ENCODE results near the gene B3GNT9.

B3GNT9 gene

GRCh38 chr16:67163999-67164558, 13.3 kb upstream of the B3GNT9 start:
- Histone ChIP-seq H3K9ac (ENCODE audit: low read depth, low read length, poor library complexity, severe bottlenecking) (no peak overlapping the region), H3K4me2 (ENCODE audit: low read depth, low read length, poor library complexity, severe bottlenecking) (no peak overlapping the region)

GRCh38 chr16:67163164-67163998, 12.6 kb upstream of the B3GNT9 start:
- H3K4me1 ChIP-seq (ENCODE audit: insufficient read depth, low read length, poor library complexity, severe bottlenecking): peaks cover 5% of the 10 kb centered on the region
- no peak overlapping the region for H3K4me2 ChIP-seq (ENCODE audit: low read depth, low read length, poor library complexity, severe bottlenecking)
- H3K9ac ChIP-seq (ENCODE audit: low read depth, low read length, poor library complexity, severe bottlenecking): no peak overlapping the region
- no peaks in the 10 kb centered on the region for H3K27me3 ChIP-seq (ENCODE audit: insufficient read depth, low read length, poor library complexity, severe bottlenecking)
- peaks cover 3% of the 10 kb centered on the region for H4K20me1 ChIP-seq (ENCODE audit: insufficient read depth, low read length, poor library complexity, severe bottlenecking)
- H2AFZ ChIP-seq (ENCODE audit: low read length): no peak overlapping the region
- no peaks in the 10 kb centered on the region for H3K36me3 ChIP-seq (ENCODE audit: insufficient read depth, low read length)
- no peak for TF ChIP-seq CTCF (conservative IDR thresholded peaks at IDR 0.05; ENCODE audit: low read length)
- TF ChIP-seq EZH2phosphoT487 (IDR thresholded peaks at IDR 0.05; ENCODE audit: borderline replicate concordance): no peak
- no peaks in the 10 kb centered on the region for H3F3A ChIP-seq (ENCODE audit: low read depth)
- peaks cover 5% of the 10 kb centered on the region; the same call in 1 of the 2 replicates for H3K79me2 ChIP-seq (ENCODE audit: insufficient read depth, low read length)
- H3K9me2 ChIP-seq (replicated peaks; ENCODE audit: low read depth, low read length): no peaks in the 10 kb centered on the region
- H3K4me3 ChIP-seq (ENCODE audit: low read length, poor library complexity, severe bottlenecking): no peak overlapping the region
- H3K9me3 ChIP-seq (ENCODE audit: insufficient read depth, low read depth, low read length): no peaks in the 10 kb centered on the region

More at GRCh38 chr16:67163999-67164558, 13.3 kb upstream of the B3GNT9 start:
- H3K36me3 ChIP-seq (ENCODE audit: insufficient read depth, low read length): no peaks in the 10 kb centered on the region
- peaks cover 3% of the 10 kb centered on the region for H4K20me1 ChIP-seq (ENCODE audit: insufficient read depth, low read length, poor library complexity, severe bottlenecking)
- H3K4me3 ChIP-seq (ENCODE audit: low read length, poor library complexity, severe bottlenecking): no peak overlapping the region
- no peaks in the 10 kb centered on the region for H3F3A ChIP-seq (ENCODE audit: low read depth)
- no peaks in the 10 kb centered on the region for H3K9me3 ChIP-seq (ENCODE audit: insufficient read depth, low read depth, low read length)
- H2AFZ ChIP-seq (ENCODE audit: low read length): no peak overlapping the region
- H3K79me2 ChIP-seq (ENCODE audit: insufficient read depth, low read length): peaks cover 5% of the 10 kb centered on the region; the same call in 1 of the 2 replicates
- H3K9me2 ChIP-seq (replicated peaks; ENCODE audit: low read depth, low read length): no peaks in the 10 kb centered on the region
- no peak for TF ChIP-seq EZH2phosphoT487 (IDR thresholded peaks at IDR 0.05; ENCODE audit: borderline replicate concordance)
- no peak for TF ChIP-seq CTCF (conservative IDR thresholded peaks at IDR 0.05; ENCODE audit: low read length)
- peaks cover 2% of the 10 kb centered on the region for H3K4me1 ChIP-seq (ENCODE audit: insufficient read depth, low read length, poor library complexity, severe bottlenecking)
- no peaks in the 10 kb centered on the region for H3K27me3 ChIP-seq (ENCODE audit: insufficient read depth, low read length, poor library complexity, severe bottlenecking)

- Histone ChIP-seq H3K27me3 (ENCODE audit: insufficient read depth, low read length, poor library complexity, severe bottlenecking) (no peaks in the 10 kb centered on the region), H3K9me3 (ENCODE audit: insufficient read depth, low read depth, low read length) (no peaks in the 10 kb centered on the region), H4K20me1 (ENCODE audit: insufficient read depth, low read length, poor library complexity, severe bottlenecking) (peaks cover 3% of the 10 kb centered on the region), H3K4me1 (ENCODE audit: insufficient read depth, low read length, poor library complexity, severe bottlenecking) (peaks cover 10% of the 10 kb centered on the region), H2AFZ (ENCODE audit: low read length) (no peak overlapping the region), H3K9me2 (replicated peaks; ENCODE audit: low read depth, low read length) (no peaks in the 10 kb centered on the region), H3K4me2 (ENCODE audit: low read depth, low read length, poor library complexity, severe bottlenecking) (no peak overlapping the region), H3K36me3 (ENCODE audit: insufficient read depth, low read length) (no peaks in the 10 kb centered on the region), H3K4me3 (ENCODE audit: low read length, poor library complexity, severe bottlenecking) (no peak overlapping the region), H3K79me2 (ENCODE audit: insufficient read depth, low read length) (peaks cover 5% of the 10 kb centered on the region; the same call in 1 of the 2 replicates), H3F3A (ENCODE audit: low read depth) (no peaks in the 10 kb centered on the region), H3K9ac (ENCODE audit: low read depth, low read length, poor library complexity, severe bottlenecking) (no peak overlapping the region)
- TF ChIP-seq CTCF (conservative IDR thresholded peaks at IDR 0.05; ENCODE audit: low read length): no peak
- TF ChIP-seq EZH2phosphoT487 (IDR thresholded peaks at IDR 0.05; ENCODE audit: borderline replicate concordance): no peak
Observed at GRCh38 chr16:67162506-67163163, 11.8 kb upstream of the B3GNT9 start.
